ENCODE measurements around the gene ZNF521.

Gene ZNF521

DNA sequence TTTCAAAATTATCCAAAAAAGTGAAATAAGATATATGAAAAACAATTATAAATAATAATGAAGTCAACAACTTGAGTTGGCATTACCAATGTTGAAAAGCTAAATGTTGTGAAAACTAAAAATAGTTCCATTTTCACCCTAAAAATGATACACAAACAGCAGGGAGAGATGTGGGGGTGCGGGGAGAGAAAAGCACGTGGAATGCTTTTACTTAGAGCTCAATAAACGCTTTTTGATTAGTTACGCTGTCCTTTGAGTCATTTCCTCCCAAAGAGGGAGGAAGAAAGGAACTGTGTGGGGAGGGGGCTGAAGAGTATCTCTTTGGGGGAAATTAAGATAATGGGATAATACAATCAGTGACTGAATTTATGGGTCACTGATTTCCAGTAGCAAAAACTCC, 29.2 kb downstream of the ZNF521 start:
- no peak overlapping the region for H3K27ac ChIP-seq
- TF ChIP-seq ZFX (IDR thresholded peaks at IDR 0.05; ENCODE audit: borderline replicate concordance) = no peak
- TF ChIP-seq, protein P1, sequence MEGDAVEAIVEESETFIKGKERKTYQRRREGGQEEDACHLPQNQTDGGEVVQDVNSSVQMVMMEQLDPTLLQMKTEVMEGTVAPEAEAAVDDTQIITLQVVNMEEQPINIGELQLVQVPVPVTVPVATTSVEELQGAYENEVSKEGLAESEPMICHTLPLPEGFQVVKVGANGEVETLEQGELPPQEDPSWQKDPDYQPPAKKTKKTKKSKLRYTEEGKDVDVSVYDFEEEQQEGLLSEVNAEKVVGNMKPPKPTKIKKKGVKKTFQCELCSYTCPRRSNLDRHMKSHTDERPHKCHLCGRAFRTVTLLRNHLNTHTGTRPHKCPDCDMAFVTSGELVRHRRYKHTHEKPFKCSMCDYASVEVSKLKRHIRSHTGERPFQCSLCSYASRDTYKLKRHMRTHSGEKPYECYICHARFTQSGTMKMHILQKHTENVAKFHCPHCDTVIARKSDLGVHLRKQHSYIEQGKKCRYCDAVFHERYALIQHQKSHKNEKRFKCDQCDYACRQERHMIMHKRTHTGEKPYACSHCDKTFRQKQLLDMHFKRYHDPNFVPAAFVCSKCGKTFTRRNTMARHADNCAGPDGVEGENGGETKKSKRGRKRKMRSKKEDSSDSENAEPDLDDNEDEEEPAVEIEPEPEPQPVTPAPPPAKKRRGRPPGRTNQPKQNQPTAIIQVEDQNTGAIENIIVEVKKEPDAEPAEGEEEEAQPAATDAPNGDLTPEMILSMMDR (IDR thresholded peaks at IDR 0.05) = no peak

DNA sequence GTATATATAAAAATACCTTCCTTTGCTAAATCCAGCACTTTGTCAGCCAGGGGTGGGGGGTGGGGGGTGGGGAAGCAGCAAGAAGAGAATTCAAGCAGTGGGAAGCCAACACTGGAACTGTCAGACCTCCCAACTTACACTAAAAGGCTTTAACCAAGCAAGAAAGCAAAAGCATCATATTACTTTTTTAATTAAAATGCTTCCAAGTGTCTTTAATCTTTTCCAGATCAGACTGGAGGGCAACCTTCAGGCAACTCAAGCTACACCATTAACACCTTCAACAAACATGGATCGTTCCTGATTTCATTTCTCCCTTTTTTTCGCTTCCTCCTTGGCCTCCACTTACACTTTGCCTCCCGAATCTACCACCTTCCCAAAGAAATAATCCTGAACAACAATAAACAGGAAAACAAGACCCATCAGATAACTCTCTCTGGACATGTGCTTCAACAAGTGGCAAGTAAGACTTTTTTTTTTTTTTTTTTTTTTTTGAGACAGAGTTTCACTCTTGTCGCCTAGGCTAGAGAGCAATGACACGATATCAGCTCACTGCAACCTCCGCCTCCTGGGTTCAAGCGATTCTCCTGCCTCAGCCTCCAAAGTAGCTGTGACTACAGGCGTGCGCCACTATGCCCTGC, 35.5 kb downstream of the ZNF521 start:
- TF ChIP-seq, protein P1 (IDR thresholded peaks at IDR 0.05) = no peak
- no peak for TF ChIP-seq ZFX (IDR thresholded peaks at IDR 0.05; ENCODE audit: borderline replicate concordance)
- no peak overlapping the region for H3K27ac ChIP-seq

DNA sequence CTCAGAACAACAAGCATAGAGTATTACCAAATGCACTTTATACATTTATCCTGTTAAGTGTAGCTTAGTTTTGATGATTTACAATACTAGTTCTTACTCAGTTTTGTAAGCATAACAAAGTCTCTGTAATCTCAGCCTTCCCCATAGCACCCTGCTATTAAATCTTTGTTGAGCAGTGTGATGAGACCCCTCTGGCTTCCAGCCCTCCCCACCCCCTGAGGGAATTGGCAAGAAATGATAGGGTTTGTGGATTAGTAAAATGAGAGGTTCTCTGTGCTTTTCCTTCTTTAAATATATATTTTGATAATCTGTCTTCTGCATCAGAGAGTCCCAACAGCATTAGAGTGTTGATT, 37.2 kb downstream of the ZNF521 start:
- TF ChIP-seq, protein P1 (IDR thresholded peaks at IDR 0.05) = no peak
- TF ChIP-seq ZFX (IDR thresholded peaks at IDR 0.05; ENCODE audit: borderline replicate concordance) = no peak
- H3K27ac ChIP-seq = no peak overlapping the region

DNA sequence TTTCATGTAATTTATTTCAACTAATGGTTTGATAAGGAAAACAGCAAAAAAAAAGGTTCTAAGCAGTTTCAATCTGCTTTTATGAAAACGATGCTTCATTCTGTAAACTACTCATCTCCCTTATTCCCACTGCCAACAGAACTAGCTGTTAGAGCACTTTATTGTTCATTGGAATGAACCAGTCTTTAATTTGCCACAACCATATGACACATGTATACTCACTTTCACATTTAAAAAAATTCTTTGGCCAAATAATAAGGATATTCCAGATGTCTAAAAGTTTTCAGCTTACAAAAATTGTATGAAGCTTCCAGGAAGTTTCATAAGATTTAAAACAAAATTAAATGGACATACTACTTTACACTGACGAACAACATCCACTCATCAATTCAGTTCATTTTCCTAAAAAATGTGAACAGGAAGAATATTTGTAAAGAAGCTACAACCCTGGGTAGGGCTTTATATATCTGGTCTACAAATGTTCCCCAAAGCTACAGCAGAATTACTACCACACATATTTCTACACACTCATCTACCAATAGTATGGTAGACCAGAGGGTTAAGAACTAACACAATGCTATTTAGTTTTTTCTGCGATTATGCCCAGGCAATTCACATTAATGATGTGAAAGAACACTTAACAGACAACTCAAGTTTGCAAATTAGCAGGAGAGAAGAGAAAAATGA, 37.7 kb downstream of the ZNF521 start:
- H3K27ac ChIP-seq = no peak overlapping the region
- no peak for TF ChIP-seq ZFX (IDR thresholded peaks at IDR 0.05; ENCODE audit: borderline replicate concordance)
- TF ChIP-seq, protein P1 (IDR thresholded peaks at IDR 0.05) = no peak

DNA sequence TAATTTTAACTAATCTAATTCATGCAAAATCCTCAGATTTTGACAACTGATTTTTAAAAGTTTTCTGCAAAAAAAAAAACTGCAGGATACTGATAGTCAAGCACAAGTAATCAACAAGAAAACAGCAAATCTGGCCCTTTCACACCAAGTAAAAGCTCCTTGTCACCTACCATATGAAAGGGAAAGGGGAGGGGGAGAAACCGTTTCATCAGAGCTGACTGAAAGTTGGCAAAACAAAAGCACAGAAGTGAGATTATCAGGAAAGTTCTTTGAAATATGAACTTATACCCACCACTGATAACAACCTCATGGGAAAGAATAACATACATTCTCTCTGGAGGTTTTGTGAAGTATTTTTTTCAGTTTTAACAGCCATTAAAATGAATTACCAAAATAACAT, 38.7 kb downstream of the ZNF521 start:
- no peak overlapping the region for H3K27ac ChIP-seq
- no peak for TF ChIP-seq ZFX (IDR thresholded peaks at IDR 0.05; ENCODE audit: borderline replicate concordance)
- TF ChIP-seq, protein P1 (IDR thresholded peaks at IDR 0.05) = no peak

DNA sequence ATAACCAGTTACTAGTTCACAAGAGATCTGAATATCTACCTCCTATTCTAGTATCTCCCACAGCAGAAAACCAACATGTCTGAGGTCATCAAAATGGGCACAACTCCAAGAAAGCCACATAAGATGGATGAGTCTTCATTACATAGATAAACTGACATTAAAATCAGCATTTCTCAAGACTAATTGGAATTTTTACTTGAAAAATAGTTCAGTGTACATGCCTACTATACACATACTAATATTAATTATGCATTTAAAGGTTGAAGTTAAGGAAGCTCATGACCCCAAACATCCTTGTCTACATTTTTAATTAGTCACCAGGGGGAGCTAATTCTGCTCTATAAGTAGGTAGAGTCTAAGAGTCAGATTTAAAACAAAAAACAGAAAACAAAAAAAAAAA, 41.9 kb downstream of the ZNF521 start:
- H3K27ac ChIP-seq = no peak overlapping the region
- no peak for TF ChIP-seq ZFX (IDR thresholded peaks at IDR 0.05; ENCODE audit: borderline replicate concordance)
- TF ChIP-seq, protein P1 (IDR thresholded peaks at IDR 0.05) = peak; percentile 24; the same call in 1 of the 2 replicates

DNA sequence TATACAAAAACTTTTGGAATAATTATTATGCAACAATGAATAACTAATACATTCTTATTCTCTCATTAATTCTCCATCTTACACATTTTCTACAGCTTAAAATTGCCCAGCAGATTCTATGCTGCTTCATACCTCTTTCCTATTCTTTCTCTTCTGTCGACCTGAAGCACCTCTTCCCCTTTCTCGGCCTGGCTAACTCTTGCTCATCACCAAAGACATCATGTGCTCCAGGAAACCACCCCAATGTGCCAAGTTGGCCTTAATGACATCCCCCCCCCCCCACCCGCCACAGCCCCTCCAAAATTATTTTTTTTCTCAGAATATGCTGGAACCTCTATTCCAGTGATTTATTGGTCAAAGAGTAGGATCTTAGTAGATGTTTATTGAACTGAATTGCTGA, 43.6 kb downstream of the ZNF521 start:
- H3K27ac ChIP-seq = no peak overlapping the region
- TF ChIP-seq, protein P1 (IDR thresholded peaks at IDR 0.05) = no peak
- no peak for TF ChIP-seq ZFX (IDR thresholded peaks at IDR 0.05; ENCODE audit: borderline replicate concordance)

Data from 22Rv1 (cell line).